Osteocyte (in vitro differentiated cells): ENCODE data around the gene PI4K2B. TPM values are rescaled to one million over a fixed set of nuclear protein-coding genes. Genes with fewer than 3 reads are reported as not detected.
"Not testable (repeated sequence)": the region's sequence is repeated elsewhere in the genome, so short reads cannot be mapped to it uniquely, and the experiment has no call there.

Experiments used
- DNase-seq: peaks from one replicate; pipeline ENCODE4 v3.0.0; 2021; ENCODE audit warnings: mixed read lengths; ENCODE audit not compliant: unreplicated experiment; ENCODE audit errors: extremely low spot score
- H3K27ac Mint-ChIP-seq: one replicate; pipeline ENCODE4 v1.8.0; 2021; ENCODE audit warnings: mild to moderate bottlenecking, mixed read lengths; ENCODE audit not compliant: unreplicated experiment
- H3K27me3 Mint-ChIP-seq: one replicate; pipeline ENCODE4 v1.8.0; 2021; ENCODE audit warnings: mixed read lengths; ENCODE audit not compliant: unreplicated experiment
- H3K36me3 Mint-ChIP-seq: one replicate; pipeline ENCODE4 v1.8.0; 2021; ENCODE audit warnings: mixed read lengths; ENCODE audit not compliant: unreplicated experiment
- H3K4me1 Mint-ChIP-seq: one replicate; pipeline ENCODE4 v1.8.0; 2021; ENCODE audit warnings: mixed read lengths; ENCODE audit not compliant: unreplicated experiment
- H3K4me3 Mint-ChIP-seq: one replicate; pipeline ENCODE4 v1.8.0; 2021; ENCODE audit warnings: mild to moderate bottlenecking, moderate library complexity, mixed read lengths; ENCODE audit not compliant: unreplicated experiment
- H3K9me3 Mint-ChIP-seq: one replicate; pipeline ENCODE4 v1.8.0; 2021; ENCODE audit warnings: mixed read lengths; ENCODE audit not compliant: unreplicated experiment
- CTCF ChIP-seq: fragments of 200-600 bp; sonication (generic); IDR thresholded peaks from 2 replicates; pipeline ENCODE4 v1.5.0; 2021; ENCODE audit warnings: antibody characterized with exemption, mild to moderate bottlenecking, moderate library complexity
- total RNA-seq: library from RNA; stranded (reverse); gene quantifications from 2 replicates; pipeline ENCODE4 v1.2.1, GENCODE V29; 2021

Gene PI4K2B
- total RNA-seq, 1 donor from 2014 or later: 9.7 TPM

GRCh38 chr4:25209702-25210101, 24.1 kb upstream of the PI4K2B start:
- Mint-ChIP-seq H3K9me3 (peaks cover 6% of the 10 kb centered on the region), H3K27ac (no peak overlapping the region), H3K36me3 (no peaks in the 10 kb centered on the region), H3K4me3 (no peak overlapping the region), H3K27me3 (peaks cover 20% of the 10 kb centered on the region), H3K4me1 (no peaks in the 10 kb centered on the region)
- TF ChIP-seq CTCF: no peak
- no peak for DNase-seq

- no peak for DNase-seq
- no peaks in the 10 kb centered on the region for H3K4me1 Mint-ChIP-seq
- no peak overlapping the region for H3K4me3 Mint-ChIP-seq
- TF ChIP-seq CTCF: no peak
- peaks cover 6% of the 10 kb centered on the region for H3K9me3 Mint-ChIP-seq
- H3K27me3 Mint-ChIP-seq: peaks cover 13% of the 10 kb centered on the region
- H3K27ac Mint-ChIP-seq: no peak overlapping the region
- H3K36me3 Mint-ChIP-seq: no peaks in the 10 kb centered on the region
These were observed 22.1 kb upstream of the PI4K2B start for GRCh38 chr4:25211721-25212120.

- DNase-seq: no peak
- peaks cover 6% of the 10 kb centered on the region for H3K9me3 Mint-ChIP-seq
- H3K27ac Mint-ChIP-seq: no peak overlapping the region
- H3K36me3 Mint-ChIP-seq: no peaks in the 10 kb centered on the region
- no peak for TF ChIP-seq CTCF
- peaks cover 10% of the 10 kb centered on the region for H3K27me3 Mint-ChIP-seq
- H3K4me3 Mint-ChIP-seq: no peak overlapping the region
- no peaks in the 10 kb centered on the region for H3K4me1 Mint-ChIP-seq
These were observed 21.0 kb upstream of the PI4K2B start for GRCh38 chr4:25212822-25213221.

- Mint-ChIP-seq H3K27me3 (peaks cover 11% of the 10 kb centered on the region), H3K27ac (no peak overlapping the region), H3K4me3 (no peak overlapping the region), H3K9me3 (peaks cover 6% of the 10 kb centered on the region), H3K4me1 (no peaks in the 10 kb centered on the region), H3K36me3 (no peaks in the 10 kb centered on the region)
- DNase-seq: no peak
- no peak for TF ChIP-seq CTCF
These were observed 20.4 kb upstream of the PI4K2B start for GRCh38 chr4:25213347-25213979.

GRCh38 chr4:25214750-25215149, 19.1 kb upstream of the PI4K2B start:
- DNase-seq, H3K9me3 Mint-ChIP-seq, H3K4me1 Mint-ChIP-seq, H3K27ac Mint-ChIP-seq, H3K36me3 Mint-ChIP-seq, H3K4me3 Mint-ChIP-seq: not testable (repeated sequence)
- H3K27me3 Mint-ChIP-seq: peaks cover 14% of the 10 kb centered on the region

- no peaks in the 10 kb centered on the region for H3K4me1 Mint-ChIP-seq
- no peaks in the 10 kb centered on the region for H3K36me3 Mint-ChIP-seq
- H3K4me3 Mint-ChIP-seq: no peak overlapping the region
These were observed 18.3 kb upstream of the PI4K2B start for GRCh38 chr4:25215511-25215910.

More at GRCh38 chr4:25215511-25215910, 18.3 kb upstream of the PI4K2B start:
- no peak for DNase-seq
- TF ChIP-seq CTCF: no peak
- Mint-ChIP-seq H3K9me3 (peaks cover 6% of the 10 kb centered on the region), H3K27ac (no peak overlapping the region), H3K27me3 (peaks cover 14% of the 10 kb centered on the region)
